HepG2 (cell line): ENCODE data around the gene FBXL13. TPM values are rescaled to one million over a fixed set of nuclear protein-coding genes. Genes with fewer than 3 reads are reported as not detected.

ENCODE experiments used
- ATAC-seq: fragments of 200-7000 bp; cut with Tn5 transposase; 3 replicates; pipeline ENCODE4 v1.9.1; 2020; ENCODE audit warnings: mild to moderate bottlenecking, moderate library complexity
- BruUV-seq: library from RNA; stranded (reverse); fragments of 400-500 nt; replicated peaks from 2 replicates; lab custom pipeline; 2021; lab: Mats Ljungman, UMichigan
- CTCF ChIA-PET: fragments of 300-600 bp; formaldehyde crosslinking; extraction: SDS; loops from one replicate; lab custom pipeline; 2021; ENCODE audit warnings: low total read pairs, inconsistent platforms, low intra/inter-chr PET ratio; lab: Yijun Ruan, JAX
- POLR2A ChIA-PET: fragments of 350-600 bp; sonication (Branson Sonifier 250); formaldehyde crosslinking; loops from one replicate; lab custom pipeline; 2020; ENCODE audit warnings: antibody characterized with exemption, inconsistent platforms; lab: Yijun Ruan, JAX
- DNase-seq: peaks from one replicate; pipeline ENCODE4 v3.0.0-alpha.2; 2015; ENCODE audit warnings: low spot score
- FAIRE-seq: peaks from 3 replicates; lab custom pipeline; 2011; peaks lifted over from hg19 to GRCh38; lab: Jason Lieb, UNC
- H2AFZ ChIP-seq: one replicate; pipeline ENCODE4 v1.6.1; 2011; ENCODE audit warnings: low read length, inconsistent platforms
- H3K27ac ChIP-seq: fragments of 300-600 bp; 3 replicates; pipeline ENCODE4 v1.8.0; 2011; ENCODE audit warnings: mixed run types, mild to moderate bottlenecking, mixed read lengths, low read length, inconsistent platforms; ENCODE audit not compliant: insufficient read depth; ENCODE audit errors: extremely low read length
- H3K27me3 ChIP-seq, 2 experiments: fragments of 200-600 bp in 1 of 2; 2 replicates in 1 of 2; 3 replicates in 1 of 2; pipeline versions ENCODE4 v1.6.0 to v1.8.0; 2011; ENCODE audit warnings: low read length in 2 of 2, mild to moderate bottlenecking in 2 of 2, moderate library complexity in 2 of 2, inconsistent platforms in 1 of 2; ENCODE audit not compliant: insufficient read depth in 2 of 2, control insufficient read depth in 1 of 2
- H3K36me3 ChIP-seq, 2 experiments: fragments of 200-600 bp in 1 of 2; replicated peaks in 1 of 2; 2 replicates in 1 of 2; 3 replicates in 1 of 2; pipeline versions ENCODE4 v1.5.1 to v1.8.0; 2011; ENCODE audit warnings: low read length in 2 of 2, inconsistent platforms in 1 of 2; ENCODE audit not compliant: insufficient read depth in 2 of 2, control insufficient read depth in 1 of 2
- H3K4me1 ChIP-seq: 2 replicates; pipeline ENCODE4 v1.5.1; 2012; ENCODE audit warnings: low read length, inconsistent platforms; ENCODE audit not compliant: insufficient read depth
- H3K4me2 ChIP-seq: 2 replicates; pipeline ENCODE4 v1.6.0; 2011; ENCODE audit warnings: low read depth, low read length, inconsistent platforms
- H3K4me3 ChIP-seq, 3 experiments: fragments of 200-600 bp in 1 of 3; sonication (generic), shearing (Covaris generic) in 1 of 3; replicated peaks in 1 of 3; 2 replicates each; pipeline ENCODE4 v1.5.1; 2011 to 2016; ENCODE audit warnings: low read length in 3 of 3, inconsistent platforms in 2 of 3, low read depth in 2 of 3, mild to moderate bottlenecking in 2 of 3, control low read depth in 1 of 3, mixed read lengths in 1 of 3; ENCODE audit not compliant: insufficient read depth in 1 of 3
- H3K79me2 ChIP-seq: one replicate; pipeline ENCODE4 v1.6.1; 2011; ENCODE audit warnings: low read length, inconsistent platforms; ENCODE audit not compliant: insufficient read depth
- H3K9ac ChIP-seq: 2 replicates; pipeline ENCODE4 v1.6.0; 2011; ENCODE audit warnings: mild to moderate bottlenecking, low read depth, low read length, inconsistent platforms; ENCODE audit not compliant: insufficient read depth
- H3K9me3 ChIP-seq: 2 replicates; pipeline ENCODE4 v1.5.1; 2012; ENCODE audit warnings: mild to moderate bottlenecking, low read length
- H4K20me1 ChIP-seq: 2 replicates; pipeline ENCODE4 v1.6.0; 2011; ENCODE audit warnings: inconsistent platforms, mild to moderate bottlenecking, low read length, moderate library complexity; ENCODE audit not compliant: insufficient read depth
- ATF4 ChIP-seq, 2 experiments: fragments of 450-650 bp in 1 of 2; sonication (generic) in 1 of 2; formaldehyde crosslinking; IDR thresholded peaks; 2 replicates each; pipeline versions ENCODE4 v1.5.0 to v1.8.0; 2020 to 2022; ENCODE audit warnings: mild to moderate bottlenecking in 1 of 2, missing genetic modification reagents in 1 of 2
- HNRNPK ChIP-seq: fragments of 200-400 bp; formaldehyde crosslinking; IDR thresholded peaks from 2 replicates; pipeline ENCODE4 v1.6.1; 2018; ENCODE audit warnings: low read length, low read depth, moderate library complexity, mild to moderate bottlenecking; ENCODE audit not compliant: poor library complexity, severe bottlenecking
- KLF6 ChIP-seq: IDR thresholded peaks from 2 replicates; pipeline ENCODE4 v1.8.0; 2016; ENCODE audit warnings: missing biosample characterization, missing genetic modification reagents
- NR2F1 ChIP-seq, 2 experiments: fragments of 450-650 bp in 1 of 2; formaldehyde crosslinking in 1 of 2; IDR thresholded peaks; 2 replicates each; pipeline versions ENCODE4 v1.5.0 to v1.6.1; 2016 to 2020; ENCODE audit warnings: mild to moderate bottlenecking in 1 of 2, missing compliant biosample characterization in 1 of 2, missing genetic modification reagents in 1 of 2, moderate library complexity in 1 of 2
- ZBTB34 ChIP-seq: sonication (generic); formaldehyde crosslinking; IDR thresholded peaks from 2 replicates; pipeline ENCODE4 v1.8.0; 2022; ENCODE audit warnings: mild to moderate bottlenecking, missing genetic modification reagents
- ZBTB46 ChIP-seq: sonication (generic); formaldehyde crosslinking; IDR thresholded peaks from 2 replicates; pipeline ENCODE4 v1.4.0; 2020; ENCODE audit warnings: mild to moderate bottlenecking, missing genetic modification reagents, borderline replicate concordance
- ZNF572 ChIP-seq: sonication (generic); formaldehyde crosslinking; IDR thresholded peaks from 2 replicates; pipeline ENCODE4 v1.5.1; 2020; ENCODE audit warnings: mild to moderate bottlenecking, missing genetic modification reagents
- ZNF781 ChIP-seq: sonication (generic); formaldehyde crosslinking; IDR thresholded peaks from 2 replicates; pipeline ENCODE4 v1.5.1; 2020; ENCODE audit warnings: borderline replicate concordance, mild to moderate bottlenecking, missing genetic modification reagents; ENCODE audit errors: not compliant biosample characterization
- WGBS: methylation state at CpG from one replicate; pipeline ENCODE4 v1.1.6; 2017; ENCODE audit warnings: low lambda C conversion rate; 5-methylcytosine and 5-hydroxymethylcytosine counted together
- in situ Hi-C: cut with HindIII; loops from 2 replicates; pipeline ENCODE4 v1.10.0; 2017; ENCODE audit warnings: low pct_unique_long_range_greater_than_20kb; ENCODE audit not compliant: extremely low pct_ligation_motif_present
- intact Hi-C: fragments of 100-400 bp; cut with micrococcal nuclease; formaldehyde crosslinking; loops from one replicate; pipeline ENCODE4 v1.10.0; 2022; ENCODE audit not compliant: unreplicated experiment
- polyA plus RNA-seq, 8 experiments: library from polyadenylated mRNA; depleted of rRNA in 3 of 8; stranded (reverse) in 7 of 8; unstranded in 1 of 8; fragments of >200 nt; fragmentation: Illumina TruSeq in 4 of 8; extraction: Trizol in 4 of 8; gene quantifications; 2 replicates each; pipeline versions ENCODE4 v1.2.1 to v1.2.3, GENCODE V29; 2011 to 2016; ENCODE audit warnings: low read depth in 4 of 8, missing spikeins in 1 of 8, mixed read lengths in 1 of 8; ENCODE audit not compliant: insufficient read depth in 1 of 8
- total RNA-seq, 5 experiments: library from RNA; depleted of rRNA; stranded (reverse); fragments of >200 nt; fragmentation: Illumina TruSeq; extraction: Trizol; gene quantifications; 2 replicates each; pipeline ENCODE4 v1.2.3, GENCODE V29; 2016; ENCODE audit warnings: low read depth in 1 of 5

FBXL13 gene
- total and polyA plus RNA-seq, 2 of the 13 experiments (the other 11 are each of a cell fraction or from before 2014, with no cell fraction given), result 0.24 to 0.77 TPM

- no peak for ATAC-seq
- no peaks in the 10 kb centered on the region for H3K36me3 ChIP-seq
Measured at GRCh38 chr7:103011650-103012049, 62.9 kb downstream of the FBXL13 start.

More at GRCh38 chr7:103011650-103012049, 62.9 kb downstream of the FBXL13 start:
- intact Hi-C loops (no loop called here), in situ Hi-C loops (no loop called here)
- no peak overlapping the region for H2AFZ ChIP-seq
- BruUV-seq, result no TSS peak
- TF ChIP-seq KLF6 (no peak), HNRNPK (no peak), ATF4 (CRISPR knock-in tag; IDR thresholded peaks at IDR 0.05) (no peak), ZNF781 (CRISPR knock-in tag) (no peak), ZNF572 (CRISPR knock-in tag) (no peak), ZBTB46 (CRISPR knock-in tag) (no peak), NR2F1 (CRISPR knock-in tag; IDR thresholded peaks at IDR 0.05) (no peak), ZBTB34 (CRISPR knock-in tag) (no peak)
- no peaks in the 10 kb centered on the region for H3K27me3 ChIP-seq
- no peaks in the 10 kb centered on the region for H3K79me2 ChIP-seq
- H3K4me3 ChIP-seq, result no peak overlapping the region
- CTCF ChIA-PET, result no interaction called here
- no peak overlapping the region for H3K9ac ChIP-seq
- no peak for FAIRE-seq
- no peak overlapping the region for H3K27ac ChIP-seq
- peaks cover 4% of the 10 kb centered on the region; the same call in 1 of the 2 replicates for H3K9me3 ChIP-seq
- H3K4me1 ChIP-seq, result no peaks in the 10 kb centered on the region
- no peaks in the 10 kb centered on the region for H4K20me1 ChIP-seq
- 25% methylated on average over 3 of the region's 3 CpGs for WGBS
- DNase-seq, result no peak
- POLR2A ChIA-PET, result no interaction called here
- H3K4me2 ChIP-seq, result no peak overlapping the region
